K562 (cell line): ENCODE measurements around the gene PLCL1. TPM values are rescaled to one million over a fixed set of nuclear protein-coding genes. Genes with fewer than 3 reads are reported as not detected.

Experiments used
- ATAC-seq: fragments of 200-7000 bp; cut with Tn5 transposase; 3 replicates; pipeline ENCODE4 v1.9.1; 2020; ENCODE audit warnings: moderate library complexity
- BruUV-seq: library from RNA; stranded (reverse); fragments of 400-500 nt; replicated peaks from 2 replicates; lab custom pipeline; 2021; lab: Mats Ljungman, UMichigan
- CTCF ChIA-PET: fragments of 300-600 bp; formaldehyde crosslinking; extraction: SDS; loops from one replicate; lab custom pipeline; 2021; ENCODE audit warnings: low intra/inter-chr PET ratio; lab: Yijun Ruan, JAX
- POLR2A ChIA-PET: fragments of 300-600, 350-650 bp; sonication (Branson Sonifier 250); formaldehyde crosslinking; extraction: SDS; loops from one replicate; lab custom pipeline; 2021; ENCODE audit warnings: antibody characterized with exemption, inconsistent platforms; lab: Yijun Ruan, JAX
- DNase-seq, 4 experiments: peaks; one replicate each; pipeline versions ENCODE4 v3.0.0 to v3.0.0-alpha.2; 2011 to 2018; ENCODE audit warnings: low spot score in 3 of 4, mixed read lengths in 3 of 4; ENCODE audit errors: extremely low read depth in 1 of 4
- FAIRE-seq: peaks from 2 replicates; lab custom pipeline; 2011; peaks lifted over from hg19 to GRCh38; lab: Jason Lieb, UNC
- H2AFZ ChIP-seq: 2 replicates; pipeline ENCODE4 v1.6.0; 2011; ENCODE audit warnings: low read depth, low read length, control low read depth, inconsistent platforms
- H3K27ac ChIP-seq: fragments of 200-600 bp; 3 replicates; pipeline ENCODE4 v1.8.0; 2011; ENCODE audit warnings: low read depth, mild to moderate bottlenecking, control low read depth, inconsistent platforms, low read length, moderate library complexity, mixed read lengths; ENCODE audit errors: extremely low read depth
- H3K27me3 ChIP-seq, 2 experiments: fragments of 300-600 bp in 1 of 2; 2 replicates in 1 of 2; 3 replicates in 1 of 2; pipeline versions ENCODE4 v1.6.0 to v1.8.0; 2011; ENCODE audit warnings: inconsistent platforms in 2 of 2, low read length in 2 of 2, mild to moderate bottlenecking in 1 of 2, mixed read lengths in 1 of 2, moderate library complexity in 1 of 2; ENCODE audit not compliant: control insufficient read depth in 2 of 2, insufficient read depth in 2 of 2
- H3K36me3 ChIP-seq: fragments of 300-600 bp; 3 replicates; pipeline ENCODE4 v1.8.0; 2011; ENCODE audit warnings: mild to moderate bottlenecking, low read length, inconsistent platforms; ENCODE audit not compliant: control insufficient read depth, insufficient read depth
- H3K4me1 ChIP-seq, 2 experiments: fragments of 200-600 bp in 1 of 2; replicated peaks in 1 of 2; 2 replicates in 1 of 2; 3 replicates in 1 of 2; pipeline versions ENCODE4 v1.5.1 to v1.8.0; 2011; ENCODE audit warnings: inconsistent platforms in 2 of 2, low read length in 2 of 2, mild to moderate bottlenecking in 1 of 2, mixed read lengths in 1 of 2, moderate library complexity in 1 of 2; ENCODE audit not compliant: control insufficient read depth in 2 of 2, insufficient read depth in 2 of 2
- H3K4me2 ChIP-seq: 2 replicates; pipeline ENCODE4 v1.6.1; 2011; ENCODE audit warnings: low read length, control low read depth, inconsistent platforms, mixed read lengths; ENCODE audit not compliant: insufficient read depth
- H3K4me3 ChIP-seq: fragments of 200-600 bp; sonication (generic), shearing (Covaris generic); 2 replicates; pipeline ENCODE4 v1.5.1; 2016; ENCODE audit warnings: control low read depth, inconsistent platforms
- H3K79me2 ChIP-seq: fragments of 200-600 bp; 3 replicates; pipeline ENCODE4 v1.8.0; 2011; ENCODE audit warnings: low read length, inconsistent platforms; ENCODE audit not compliant: control insufficient read depth, insufficient read depth
- H3K9ac ChIP-seq, 2 experiments: 2 replicates each; pipeline versions ENCODE4 v1.6.0 to v1.6.1; 2011; ENCODE audit warnings: low read depth in 2 of 2, low read length in 2 of 2, control low read depth in 1 of 2, inconsistent platforms in 1 of 2, mild to moderate bottlenecking in 1 of 2, mixed read lengths in 1 of 2; ENCODE audit not compliant: insufficient read depth in 1 of 2
- H3K9me1 ChIP-seq: one replicate; pipeline ENCODE4 v1.6.0; 2011; ENCODE audit warnings: inconsistent platforms, mild to moderate bottlenecking, low read length, moderate library complexity; ENCODE audit not compliant: control insufficient read depth, insufficient read depth
- H3K9me3 ChIP-seq: replicated peaks from 2 replicates; pipeline ENCODE4 v1.5.1; 2011; ENCODE audit warnings: low read depth, low read length, inconsistent platforms; ENCODE audit not compliant: control insufficient read depth, insufficient read depth
- H4K20me1 ChIP-seq: replicated peaks from 2 replicates; pipeline ENCODE4 v1.6.1; 2011; ENCODE audit warnings: low read length, inconsistent platforms, mixed read lengths; ENCODE audit not compliant: control insufficient read depth, insufficient read depth
- CSDE1 ChIP-seq, 2 experiments: fragments of 450-650 bp; IDR thresholded peaks; 2 replicates each; pipeline ENCODE4 v1.6.1; 2016; ENCODE audit warnings: mild to moderate bottlenecking in 1 of 2
- MTF1 ChIP-seq: fragments of 250-450 bp; sonication (Bioruptor Pico); IDR thresholded peaks from 2 replicates; pipeline ENCODE4 v1.9.0; 2021; ENCODE audit warnings: moderate library complexity, mild to moderate bottlenecking, inconsistent platforms, borderline replicate concordance
- NELFE ChIP-seq: IDR thresholded peaks from 2 replicates; pipeline ENCODE4 v1.6.1; 2011; ENCODE audit warnings: mild to moderate bottlenecking; ENCODE audit not compliant: insufficient read depth, insufficient read length
- TFE3 ChIP-seq: fragments of 450-650 bp; formaldehyde crosslinking; IDR thresholded peaks from 2 replicates; pipeline ENCODE4 v1.4.0; 2020; ENCODE audit warnings: mild to moderate bottlenecking, mixed read lengths
- ZBTB17 ChIP-seq: fragments of 450-650 bp; formaldehyde crosslinking; IDR thresholded peaks from 2 replicates; pipeline ENCODE4 v1.4.0; 2020; ENCODE audit warnings: mild to moderate bottlenecking
- ZNF780A ChIP-seq: fragments of 250-450 bp; sonication (Bioruptor Pico); IDR thresholded peaks from 2 replicates; pipeline ENCODE4 v1.5.0; 2021; ENCODE audit warnings: mild to moderate bottlenecking
- WGBS: fragments of 100-300 bp; shearing (Covaris generic); methylation state at CpG from one replicate; pipeline ENCODE4 v1.1.6; 2016; ENCODE audit warnings: low coverage, mixed read lengths; ENCODE audit not compliant: insufficient coverage; ENCODE audit errors: missing lambda C conversion rate; 5-methylcytosine and 5-hydroxymethylcytosine counted together
- in situ Hi-C: fragments of 300-500 bp; cut with MboI; formaldehyde crosslinking; loops from 4 replicates; pipeline ENCODE4 v1.15.0; 2018; ENCODE audit warnings: inconsistent platforms, mixed read lengths
- intact Hi-C: fragments of 100-400 bp; cut with micrococcal nuclease; formaldehyde crosslinking; loops from 2 replicates; pipeline ENCODE4 v1.14.2; 2022
- polyA plus RNA-seq, 8 experiments: library from polyadenylated mRNA; depleted of rRNA in 4 of 8; stranded (reverse) in 5 of 8; unstranded in 3 of 8; fragments of >200 nt; fragmentation: Nextera tagmentation in 2 of 8; fragmentation: Illumina TruSeq in 1 of 8; extraction: Ambion mirVana in 2 of 8; extraction: Trizol in 1 of 8; gene quantifications; 2 replicates each; pipeline versions ENCODE4 v1.2.1 to v1.2.3, GENCODE V29; 2011 to 2014; ENCODE audit warnings: inconsistent platforms in 1 of 8, missing spikeins in 1 of 8
- total RNA-seq, 7 experiments: library from RNA; depleted of rRNA in 6 of 7; stranded (reverse); fragments of >200 nt in 6 of 7; fragmentation: Illumina TruSeq in 2 of 7; extraction: Trizol in 2 of 7; gene quantifications; 2 replicates each; pipeline versions ENCODE4 v1.2.1 to v1.2.3, GENCODE V29; 2011 to 2021; ENCODE audit warnings: low replicate concordance in 1 of 7

PLCL1 gene
- total and polyA plus RNA-seq, 9 of the 15 experiments (the other 6 are each of a cell fraction or from before 2014, with no cell fraction given) = 2.0 to 17.7 (median 8.6) TPM

GRCh38 chr2:197863744-197864143 is 59.4 kb downstream of the PLCL1 start:
- WGBS = 73% methylated on average over 1 of the region's 1 CpG
- no peak overlapping the region for H3K9ac ChIP-seq
- H3K27me3 ChIP-seq = no peaks in the 10 kb centered on the region
- H3K4me1 ChIP-seq = peaks cover 6 to 29% of the 10 kb centered on the region in 2 experiments
- no peaks in the 10 kb centered on the region for H3K9me1 ChIP-seq
- H4K20me1 ChIP-seq = no peaks in the 10 kb centered on the region
- POLR2A ChIA-PET = interaction anchor here (1.3 kb wide), 1 partner anchor 8 kb away, joined by 4 read pairs; no protein-coding TSS in a partner anchor
- CTCF ChIA-PET = no interaction called here
- no peak overlapping the region for H3K4me2 ChIP-seq
- TF ChIP-seq ZNF780A (CRISPR knock-in tag) (no peak), CSDE1 (IDR thresholded peaks at IDR 0.05) (no peak), TFE3 (CRISPR knock-in tag) (peak; percentile 62), MTF1 (CRISPR knock-in tag) (no peak), ZBTB17 (CRISPR knock-in tag) (no peak), NELFE (no peak)
- ATAC-seq = no peak
- no peak for FAIRE-seq
- no peak overlapping the region for H3K4me3 ChIP-seq
- no peak overlapping the region for H3K27ac ChIP-seq
- H3K9me3 ChIP-seq = no peaks in the 10 kb centered on the region
- BruUV-seq = no TSS peak
- intact Hi-C loops = no loop called here
- no peak for DNase-seq
- no peaks in the 10 kb centered on the region; the same call in 2 of the 3 replicates for H3K36me3 ChIP-seq
- in situ Hi-C loops = no loop called here
- H3K79me2 ChIP-seq = peaks cover 67% of the 10 kb centered on the region
- H2AFZ ChIP-seq = no peak overlapping the region
